Measurements from ENCODE around the gene STXBP6. TPM values are rescaled to one million over a fixed set of nuclear protein-coding genes. Genes with fewer than 3 reads are reported as not detected.

STXBP6 gene
- total and polyA plus RNA-seq, 2 of the 13 experiments (the other 11 are each of a cell fraction or from before 2014, with no cell fraction given), result 35.3 to 42.8 TPM

- TF ChIP-seq CTCF (CRISPR knock-in tag; IDR thresholded peaks at IDR 0.05) (peak; percentile 6; the same call in 1 of the 2 replicates), CBX5 (CRISPR knock-in tag; IDR thresholded peaks at IDR 0.05; ENCODE audit: borderline replicate concordance) (no peak), ZNF274 (CRISPR knock-in tag; IDR thresholded peaks at IDR 0.05) (peak; percentile 82), DDIT3 (CRISPR knock-in tag; IDR thresholded peaks at IDR 0.05) (no peak), GLI4 (CRISPR knock-in tag; IDR thresholded peaks at IDR 0.05; ENCODE audit: borderline replicate concordance) (peak; percentile 72; the same call in 1 of the 2 replicates), MATR3 (CRISPR knock-in tag; IDR thresholded peaks at IDR 0.05) (no peak), SRSF1 (optimal IDR thresholded peaks at IDR 0.05; ENCODE audit: low read depth, low read length) (peak; percentile 93), ZNF468 (CRISPR knock-in tag; IDR thresholded peaks at IDR 0.05) (0 out of 2 replicates have a peak, but pooled peaks have one; percentile 75), POLR2A (IDR thresholded peaks at IDR 0.05; ENCODE audit: insufficient read depth in 1 of 2, low read depth in 2 of 2, low read length in 2 of 2) (peak in 1 of 2 experiments; percentile 58; a peak in 1 of 4 replicates), HNF1A (IDR thresholded peaks at IDR 0.05; ENCODE audit: low read depth) (no peak), HNF1A (CRISPR knock-in tag; IDR thresholded peaks at IDR 0.05; ENCODE audit: borderline replicate concordance) (no peak; the same call in 1 of the 2 replicates), ZNF660 (CRISPR knock-in tag; IDR thresholded peaks at IDR 0.05; ENCODE audit: borderline replicate concordance, low read depth) (no peak), STAT5B (CRISPR knock-in tag; IDR thresholded peaks at IDR 0.05) (peak; percentile 39; the same call in 1 of the 2 replicates), SP2 (CRISPR knock-in tag; IDR thresholded peaks at IDR 0.05) (no peak), KAT2B (IDR thresholded peaks at IDR 0.05; ENCODE audit: borderline replicate concordance, low read depth, low read length) (no peak), HNRNPL (IDR thresholded peaks at IDR 0.05; ENCODE audit: low read depth, low read length) (no peak; the same call in 1 of the 2 replicates), CHCHD3 (CRISPR knock-in tag; IDR thresholded peaks at IDR 0.05) (peak; percentile 17; the same call in 1 of the 2 replicates), ZNF737 (CRISPR knock-in tag; IDR thresholded peaks at IDR 0.05; ENCODE audit: borderline replicate concordance) (no peak; the same call in none of the 2 replicates), GTF3A (CRISPR knock-in tag; conservative IDR thresholded peaks at IDR 0.05) (no peak; the same call in 1 of the 2 replicates), SSRP1 (CRISPR knock-in tag; IDR thresholded peaks at IDR 0.05) (no peak), RCOR2 (CRISPR knock-in tag; IDR thresholded peaks at IDR 0.05) (no peak), ZNF367 (CRISPR knock-in tag; IDR thresholded peaks at IDR 0.05; ENCODE audit: borderline replicate concordance) (peak; percentile 85)
Measured at GRCh38 chr14:25049568-25050268, at the start of gene STXBP6 (continued).

Data from HepG2 (cell line).